ENCODE measurements around the gene ADD2.

Gene ADD2

DNA sequence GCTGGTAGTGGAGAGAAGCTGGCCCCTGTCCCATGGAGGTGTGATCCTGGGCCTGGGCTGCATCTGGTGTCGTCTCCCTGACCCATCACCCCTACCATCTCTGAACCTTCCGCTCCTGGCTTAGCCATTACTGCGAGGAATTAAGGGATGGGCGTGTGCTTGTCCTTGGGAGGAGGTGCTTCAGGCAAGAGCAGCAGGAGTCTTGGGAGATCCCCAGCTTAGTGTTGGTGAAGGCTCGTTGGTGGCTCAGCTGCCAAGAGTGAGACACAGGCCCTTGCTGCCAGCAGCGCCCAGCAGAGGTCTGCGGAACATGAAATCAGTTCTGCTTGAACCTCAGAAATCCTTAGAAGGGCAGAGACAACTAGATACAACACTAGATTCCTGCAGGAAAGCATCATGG, 154.5 kb downstream of the ADD2 start:
- Mint-ChIP-seq H3K4me3 (no peak overlapping the region), H3K4me1 (no peaks in the 10 kb centered on the region), H3K36me3 (ENCODE audit: low read depth) (no peaks in the 10 kb centered on the region), H3K9me3 (no peaks in the 10 kb centered on the region), H3K27me3 (ENCODE audit: low read depth) (peaks cover 22% of the 10 kb centered on the region), H3K27ac (no peak overlapping the region)
- TF ChIP-seq, protein P1, sequence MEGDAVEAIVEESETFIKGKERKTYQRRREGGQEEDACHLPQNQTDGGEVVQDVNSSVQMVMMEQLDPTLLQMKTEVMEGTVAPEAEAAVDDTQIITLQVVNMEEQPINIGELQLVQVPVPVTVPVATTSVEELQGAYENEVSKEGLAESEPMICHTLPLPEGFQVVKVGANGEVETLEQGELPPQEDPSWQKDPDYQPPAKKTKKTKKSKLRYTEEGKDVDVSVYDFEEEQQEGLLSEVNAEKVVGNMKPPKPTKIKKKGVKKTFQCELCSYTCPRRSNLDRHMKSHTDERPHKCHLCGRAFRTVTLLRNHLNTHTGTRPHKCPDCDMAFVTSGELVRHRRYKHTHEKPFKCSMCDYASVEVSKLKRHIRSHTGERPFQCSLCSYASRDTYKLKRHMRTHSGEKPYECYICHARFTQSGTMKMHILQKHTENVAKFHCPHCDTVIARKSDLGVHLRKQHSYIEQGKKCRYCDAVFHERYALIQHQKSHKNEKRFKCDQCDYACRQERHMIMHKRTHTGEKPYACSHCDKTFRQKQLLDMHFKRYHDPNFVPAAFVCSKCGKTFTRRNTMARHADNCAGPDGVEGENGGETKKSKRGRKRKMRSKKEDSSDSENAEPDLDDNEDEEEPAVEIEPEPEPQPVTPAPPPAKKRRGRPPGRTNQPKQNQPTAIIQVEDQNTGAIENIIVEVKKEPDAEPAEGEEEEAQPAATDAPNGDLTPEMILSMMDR (IDR thresholded peaks at IDR 0.05; ENCODE audit: unreplicated experiment in 3 of 3), result no peak

DNA sequence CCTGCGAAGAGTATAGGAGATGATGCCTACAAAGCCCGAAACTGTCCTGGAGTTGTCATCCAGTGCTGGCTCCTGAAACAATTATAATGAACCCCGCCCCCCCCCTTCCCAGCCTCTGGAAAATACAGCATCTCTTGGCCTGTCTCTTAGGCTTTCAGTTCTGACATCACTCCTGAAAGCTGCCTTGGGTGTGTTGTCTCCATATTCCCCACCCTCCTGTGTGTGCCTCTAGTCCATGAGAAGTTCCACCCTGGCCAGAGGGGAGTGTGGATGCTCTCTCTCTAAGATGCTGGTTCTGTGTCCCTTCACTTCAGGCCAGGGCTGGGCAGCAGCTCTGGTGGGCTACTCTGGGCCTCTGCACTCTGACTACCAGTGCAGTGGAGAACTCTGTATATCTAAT, 155.4 kb downstream of the ADD2 start:
- Mint-ChIP-seq H3K36me3 (ENCODE audit: low read depth) (no peaks in the 10 kb centered on the region), H3K27me3 (ENCODE audit: low read depth) (peaks cover 22% of the 10 kb centered on the region), H3K4me3 (no peak overlapping the region), H3K9me3 (no peaks in the 10 kb centered on the region), H3K4me1 (peaks cover under 1% of the 10 kb centered on the region), H3K27ac (no peak overlapping the region)
- TF ChIP-seq, protein P1 (IDR thresholded peaks at IDR 0.05; ENCODE audit: unreplicated experiment in 3 of 3), result no peak

DNA sequence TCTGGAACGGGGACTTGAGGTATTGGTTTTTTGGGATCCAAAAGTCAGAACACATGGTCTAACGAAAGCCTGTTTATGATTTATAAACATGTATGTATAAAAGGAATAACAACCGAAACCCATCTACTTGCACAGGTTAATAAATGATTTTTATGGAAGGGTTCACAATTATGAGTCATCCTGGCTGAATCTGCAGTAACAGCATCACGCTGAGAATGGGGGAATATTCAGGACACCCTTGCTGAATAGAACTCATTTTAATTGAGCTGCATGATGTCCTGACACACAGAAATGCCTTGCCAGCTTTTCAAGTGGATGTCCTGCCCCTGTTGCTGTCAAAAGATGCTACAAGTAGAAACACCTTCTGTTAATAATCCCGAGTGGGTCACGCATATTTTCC, 159.6 kb downstream of the ADD2 start:
- no peak overlapping the region for H3K27ac Mint-ChIP-seq
- TF ChIP-seq, protein P1 (IDR thresholded peaks at IDR 0.05; ENCODE audit: unreplicated experiment in 3 of 3), result no peak
- H3K9me3 Mint-ChIP-seq, result no peaks in the 10 kb centered on the region
- H3K4me3 Mint-ChIP-seq, result no peak overlapping the region
- H3K27me3 Mint-ChIP-seq (ENCODE audit: low read depth), result peaks cover 11% of the 10 kb centered on the region
- peaks cover 6% of the 10 kb centered on the region for H3K4me1 Mint-ChIP-seq
- H3K36me3 Mint-ChIP-seq (ENCODE audit: low read depth), result no peaks in the 10 kb centered on the region

DNA sequence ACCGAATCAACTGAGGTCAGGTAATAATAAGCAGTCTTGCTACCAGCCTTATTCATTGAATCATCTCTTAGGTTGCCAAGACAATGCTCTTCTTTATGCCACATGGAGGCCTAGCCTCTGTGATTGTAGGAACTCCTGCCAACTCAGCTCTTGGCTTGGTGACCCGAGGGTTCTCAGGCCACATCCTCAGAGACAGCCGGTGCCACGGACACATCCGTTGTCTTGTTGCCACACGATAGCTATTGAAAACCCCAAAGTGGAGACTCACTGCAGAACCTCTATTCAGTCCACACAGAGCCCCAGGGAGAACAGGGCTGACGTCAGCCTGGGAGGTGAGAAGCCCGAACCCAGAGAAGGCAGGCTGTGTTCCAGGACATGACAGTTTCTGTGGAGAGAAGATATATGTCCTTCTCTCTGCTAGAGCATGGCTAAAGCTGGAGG, 160.9 kb downstream of the ADD2 start:
- no peak overlapping the region for H3K4me3 Mint-ChIP-seq
- H3K9me3 Mint-ChIP-seq, result no peaks in the 10 kb centered on the region
- H3K27me3 Mint-ChIP-seq (ENCODE audit: low read depth), result peaks cover 6% of the 10 kb centered on the region
- no peak overlapping the region for H3K27ac Mint-ChIP-seq
- H3K4me1 Mint-ChIP-seq, result peaks cover 6% of the 10 kb centered on the region
- H3K36me3 Mint-ChIP-seq (ENCODE audit: low read depth), result no peaks in the 10 kb centered on the region
- TF ChIP-seq, protein P1 (IDR thresholded peaks at IDR 0.05; ENCODE audit: unreplicated experiment in 3 of 3), result no peak

All from nephron (organoid).